GM12865 (cell line): ENCODE data around the gene DLG1.
"Not testable (repeated sequence)": the region's sequence is repeated elsewhere in the genome, so short reads cannot be mapped to it uniquely, and the experiment has no call there.

ENCODE experiments used
- DNase-seq: peaks from one replicate; pipeline ENCODE4 v3.0.0; 2010; ENCODE audit warnings: low read depth
- H3K4me3 ChIP-seq: 2 replicates; pipeline ENCODE4 v1.5.1; 2011; ENCODE audit warnings: mild to moderate bottlenecking, low read depth, low read length, control low read depth
- TF ChIP-seq, protein P1 (sequence below): IDR thresholded peaks from 2 replicates; pipeline ENCODE4 v1.5.1; 2011; ENCODE audit warnings: low read length, control low read depth, low read depth, inconsistent platforms; ENCODE audit not compliant: insufficient read depth; ENCODE audit errors: missing control alignments

DLG1 gene

DNA sequence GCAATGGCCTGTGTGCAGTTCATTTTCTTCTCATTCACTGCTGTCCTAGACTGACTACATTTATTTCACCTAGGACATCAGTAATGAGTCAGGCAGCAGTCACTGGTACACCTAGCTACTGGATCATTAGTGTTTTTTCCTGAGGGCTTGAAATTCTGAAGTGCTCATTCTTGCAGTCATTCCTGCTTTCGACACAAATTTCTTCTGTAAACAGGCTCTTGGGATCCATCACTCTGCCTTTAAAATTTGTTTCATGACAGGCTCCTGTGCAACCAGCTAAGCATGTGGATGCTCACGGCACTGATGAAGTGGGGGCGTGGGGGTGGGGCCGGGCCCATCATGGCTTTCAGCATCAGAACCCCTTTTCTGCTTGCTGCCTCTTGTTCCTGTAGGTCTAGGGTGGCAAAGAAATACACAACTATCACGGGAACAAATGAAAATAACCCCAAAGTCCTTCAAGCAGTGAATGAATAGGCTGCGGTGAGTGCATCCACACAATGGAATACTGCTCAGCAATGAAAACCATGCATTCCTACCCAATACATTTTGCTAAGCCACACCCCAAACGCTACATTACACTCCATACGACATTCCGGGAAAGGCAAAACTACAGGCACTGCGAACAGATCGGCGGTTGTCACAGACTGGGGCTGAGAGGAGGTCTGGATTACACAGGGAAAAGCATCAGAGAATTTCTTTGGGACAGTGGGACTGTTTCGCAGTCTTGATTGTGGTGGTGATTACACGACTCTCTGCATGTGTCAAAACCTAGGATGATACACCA, 259.5 kb downstream of the DLG1 start:
- DNase-seq: no peak

GRCh38 chr3:197035577-197035976, 262.8 kb downstream of the DLG1 start:
- H3K4me3 ChIP-seq: no peak overlapping the region
- TF ChIP-seq, protein P1, sequence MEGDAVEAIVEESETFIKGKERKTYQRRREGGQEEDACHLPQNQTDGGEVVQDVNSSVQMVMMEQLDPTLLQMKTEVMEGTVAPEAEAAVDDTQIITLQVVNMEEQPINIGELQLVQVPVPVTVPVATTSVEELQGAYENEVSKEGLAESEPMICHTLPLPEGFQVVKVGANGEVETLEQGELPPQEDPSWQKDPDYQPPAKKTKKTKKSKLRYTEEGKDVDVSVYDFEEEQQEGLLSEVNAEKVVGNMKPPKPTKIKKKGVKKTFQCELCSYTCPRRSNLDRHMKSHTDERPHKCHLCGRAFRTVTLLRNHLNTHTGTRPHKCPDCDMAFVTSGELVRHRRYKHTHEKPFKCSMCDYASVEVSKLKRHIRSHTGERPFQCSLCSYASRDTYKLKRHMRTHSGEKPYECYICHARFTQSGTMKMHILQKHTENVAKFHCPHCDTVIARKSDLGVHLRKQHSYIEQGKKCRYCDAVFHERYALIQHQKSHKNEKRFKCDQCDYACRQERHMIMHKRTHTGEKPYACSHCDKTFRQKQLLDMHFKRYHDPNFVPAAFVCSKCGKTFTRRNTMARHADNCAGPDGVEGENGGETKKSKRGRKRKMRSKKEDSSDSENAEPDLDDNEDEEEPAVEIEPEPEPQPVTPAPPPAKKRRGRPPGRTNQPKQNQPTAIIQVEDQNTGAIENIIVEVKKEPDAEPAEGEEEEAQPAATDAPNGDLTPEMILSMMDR: no peak
- no peak for DNase-seq

More for the DNA sequence above, 259.5 kb downstream of the DLG1 start:
- no peak overlapping the region for H3K4me3 ChIP-seq
- TF ChIP-seq, protein P1: no peak

DNA sequence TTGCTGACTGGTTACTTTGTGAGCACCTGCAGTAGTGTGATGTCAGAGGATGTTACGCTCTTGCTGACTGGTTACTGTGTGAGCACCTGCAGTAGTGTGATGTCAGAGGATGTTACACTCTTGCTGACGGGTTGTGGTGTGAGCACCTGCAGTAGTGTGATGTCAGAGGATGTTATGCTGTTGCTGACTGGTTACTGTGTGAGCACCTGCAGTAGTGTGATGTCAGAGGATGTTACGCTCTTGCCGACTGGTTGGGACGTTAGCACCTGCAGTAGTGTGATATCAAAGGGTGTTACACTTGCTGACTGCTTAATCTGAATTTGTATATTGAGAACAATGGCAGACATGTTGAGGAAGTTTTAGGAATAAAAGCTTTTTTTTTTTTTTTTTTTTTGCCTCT, 263.6 kb downstream of the DLG1 start:
- not testable (repeated sequence) for H3K4me3 ChIP-seq, DNase-seq

GRCh38 chr3:197033764-197034163, 264.6 kb downstream of the DLG1 start:
- not testable (repeated sequence) for DNase-seq

DNA sequence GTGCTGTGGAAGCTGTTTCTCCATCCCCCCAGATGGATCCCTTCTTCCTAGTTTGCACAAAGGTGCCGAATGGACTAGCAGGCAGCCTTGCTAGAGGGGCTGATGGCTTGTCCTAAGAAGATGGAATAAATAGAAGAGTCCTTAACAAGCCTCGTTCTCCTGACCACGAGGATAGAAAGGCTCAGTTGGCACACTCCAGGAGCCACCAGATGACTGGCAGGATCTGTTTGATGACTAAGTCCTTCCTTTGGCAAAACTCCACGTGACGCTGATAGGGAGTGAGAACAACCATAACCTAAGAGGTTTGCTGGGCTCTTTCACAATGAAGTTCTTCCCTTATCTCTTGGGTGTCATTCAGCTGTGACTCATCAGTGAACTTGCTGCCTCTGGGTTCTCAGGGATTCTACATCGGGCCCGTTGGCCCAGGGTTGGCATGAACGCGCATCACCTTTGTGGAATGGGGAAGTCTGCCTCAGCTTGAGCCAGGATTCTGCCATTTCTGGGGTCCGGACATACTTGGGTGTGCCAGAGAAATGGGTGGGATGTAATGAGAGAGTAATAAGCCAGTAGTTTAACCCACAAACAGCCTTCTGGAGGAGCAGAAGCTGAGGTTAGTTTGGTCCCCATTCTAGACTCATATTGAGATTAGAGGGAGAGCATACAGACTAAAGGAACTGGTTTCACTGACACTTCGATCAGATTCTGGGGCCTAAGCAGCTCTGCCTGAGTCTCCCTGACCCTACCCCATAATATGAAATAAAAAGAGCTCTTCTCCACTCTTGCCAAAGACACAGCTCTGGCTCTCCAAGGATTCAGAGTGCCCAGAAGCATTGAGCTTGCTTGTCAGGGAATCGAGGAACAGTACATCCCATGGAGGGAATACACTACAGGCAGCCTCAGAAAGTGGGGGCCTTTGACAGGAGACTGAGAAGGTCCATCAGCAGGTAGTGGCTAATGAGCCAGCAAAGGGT, 266.8 kb downstream of the DLG1 start:
- peak; percentile 53 for DNase-seq
- TF ChIP-seq, protein P1: no peak
- H3K4me3 ChIP-seq: no peak overlapping the region

More at GRCh38 chr3:197033764-197034163, 264.6 kb downstream of the DLG1 start:
- not testable (repeated sequence) for H3K4me3 ChIP-seq

- DNase-seq: no peak
- H3K4me3 ChIP-seq: no peak overlapping the region
- TF ChIP-seq, protein P1: no peak
These were observed 267.8 kb downstream of the DLG1 start for GRCh38 chr3:197030379-197031314.

DNA sequence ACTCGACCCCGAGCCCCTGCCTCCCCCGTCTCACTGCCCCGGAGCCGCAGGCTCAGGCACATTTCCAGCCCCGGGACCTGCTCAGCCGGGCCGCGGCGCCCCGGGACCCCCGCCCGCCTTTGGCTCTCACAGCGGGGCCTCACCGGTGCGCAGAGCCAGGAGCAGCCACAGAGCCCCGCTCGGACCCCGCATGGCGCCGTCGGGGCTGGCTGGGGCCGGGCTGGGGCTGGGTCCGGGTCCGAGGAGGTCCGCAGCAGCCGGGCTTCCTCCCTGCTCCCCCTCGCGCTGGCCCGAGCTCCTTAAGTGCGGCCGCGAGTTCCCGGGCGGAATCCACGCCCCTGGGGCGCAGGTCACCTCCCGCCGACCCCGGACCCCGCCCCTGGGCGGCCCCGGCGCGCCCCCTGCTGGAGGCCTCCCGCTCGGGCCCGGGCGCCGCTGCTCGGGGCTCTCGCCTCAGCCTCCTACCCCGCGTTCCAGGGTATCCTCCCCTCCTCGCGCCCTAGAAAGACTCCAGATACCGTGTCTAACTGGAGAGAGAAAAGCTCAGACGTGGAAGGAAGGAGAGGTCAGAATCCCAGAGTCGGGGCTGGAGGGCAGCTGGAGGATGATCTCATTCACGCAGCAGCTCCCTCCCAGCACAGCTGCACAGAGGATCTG, 268.8 kb downstream of the DLG1 start, which contains the start of gene MELTF:
Gene MELTF, minus strand, starts transcription at position 307 of the 657 bp plus-strand sequence. Its CDS starts 115 bp downstream, at position 192.
- TF ChIP-seq, protein P1: peak; percentile 90
- DNase-seq: peak; percentile 89
- peak within 1 kb of the TSS; percentile 83 for H3K4me3 ChIP-seq
